Loucy (cell line): ENCODE results near the gene MCAT.

Source experiments
- CTCF ChIP-seq: fragments of 200-600 bp; sonication (generic); conservative IDR thresholded peaks from 2 replicates; pipeline ENCODE4 v1.5.1; 2014; ENCODE audit warnings: mild to moderate bottlenecking, antibody characterized with exemption, low read length
- EZH2phosphoT487 ChIP-seq: fragments of 200-600 bp; IDR thresholded peaks from 2 replicates; pipeline ENCODE4 v1.6.1; 2018; ENCODE audit warnings: antibody characterized with exemption, mild to moderate bottlenecking, moderate library complexity, borderline replicate concordance

DNA sequence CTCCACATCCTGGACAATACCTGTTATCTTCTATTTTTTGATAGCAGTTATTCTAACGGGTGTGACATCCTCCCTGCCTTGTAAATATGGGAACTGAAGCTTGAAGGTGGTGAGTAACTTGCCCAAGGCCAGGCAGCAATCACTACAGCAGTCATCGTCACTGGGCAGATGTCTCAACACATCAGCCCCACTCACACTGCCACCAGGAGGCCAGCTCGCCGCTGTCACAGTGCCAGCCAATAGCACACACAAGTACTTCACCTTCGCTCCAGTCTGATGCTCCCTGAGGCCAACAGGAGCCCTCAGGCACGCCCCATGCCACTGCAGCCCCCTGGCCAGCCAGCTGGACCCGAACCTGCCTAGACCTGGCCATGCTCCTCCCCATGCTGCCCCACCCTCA, 49.1 kb downstream of the MCAT start:
- TF ChIP-seq CTCF, result peak; percentile 22
- no peak for TF ChIP-seq EZH2phosphoT487
